HFFc6 (cell line): ENCODE measurements around the gene BCAT1. TPM values are rescaled to one million over a fixed set of nuclear protein-coding genes. Genes with fewer than 3 reads are reported as not detected.
A peak's percentile ranks its signal among the peaks of the same experiment; 100 is the strongest.

ENCODE experiments used
- DNase-seq: peaks from one replicate; pipeline ENCODE4 v3.0.0-alpha.2; 2018
- H3K27ac Mint-ChIP-seq: 2 replicates; pipeline ENCODE4 v1.8.0; 2020; ENCODE audit warnings: mild to moderate bottlenecking, mixed read lengths
- H3K27me3 Mint-ChIP-seq: 2 replicates; pipeline ENCODE4 v1.8.0; 2021; ENCODE audit warnings: mild to moderate bottlenecking, moderate library complexity, mixed read lengths; ENCODE audit not compliant: insufficient read depth
- H3K36me3 Mint-ChIP-seq: 2 replicates; pipeline ENCODE4 v1.8.0; 2021; ENCODE audit warnings: low read depth, mixed read lengths
- H3K4me1 Mint-ChIP-seq: 2 replicates; pipeline ENCODE4 v1.8.0; 2020; ENCODE audit warnings: low read depth, mixed read lengths
- H3K4me3 Mint-ChIP-seq: 2 replicates; pipeline ENCODE4 v1.8.0; 2020; ENCODE audit warnings: mild to moderate bottlenecking, moderate library complexity, mixed read lengths
- H3K9me3 Mint-ChIP-seq: 2 replicates; pipeline ENCODE4 v1.8.0; 2020; ENCODE audit warnings: mild to moderate bottlenecking, mixed read lengths
- CTCF ChIP-seq: fragments of 200-600 bp; sonication (generic); IDR thresholded peaks from 2 replicates; pipeline ENCODE4 v1.5.0; 2021; ENCODE audit warnings: antibody characterized with exemption, mild to moderate bottlenecking
- total RNA-seq, 6 experiments: library from RNA; stranded (reverse); fragmentation: NEBNext Ultra II Directional; extraction: Animal tissue kit (Norgen Biotek cat#: 25700); gene quantifications; 2 replicates in 1 of 6; 3 replicates in 5 of 6; pipeline ENCODE4 v1.2.3, GENCODE V29; 2021

Gene BCAT1
- total RNA-seq, 6 experiments from 2014 or later = 156 to 180 (median 173) TPM

GRCh38 chr12:24903329-24904088, 45.4 kb downstream of the BCAT1 start:
- H3K27me3 Mint-ChIP-seq = peaks cover 2% of the 10 kb centered on the region
- no peaks in the 10 kb centered on the region for H3K9me3 Mint-ChIP-seq
- peak overlapping the region; percentile 99 for H3K4me3 Mint-ChIP-seq
- no peak for DNase-seq
- no peak for TF ChIP-seq CTCF
- H3K4me1 Mint-ChIP-seq = peaks cover 46% of the 10 kb centered on the region
- H3K36me3 Mint-ChIP-seq = peaks cover 14% of the 10 kb centered on the region
- H3K27ac Mint-ChIP-seq = peak overlapping the region; percentile 99

GRCh38 chr12:24902511-24903328, 46.2 kb downstream of the BCAT1 start:
- H3K36me3 Mint-ChIP-seq = peaks cover 14% of the 10 kb centered on the region
- TF ChIP-seq CTCF = no peak
- peak overlapping the region; percentile 99 for H3K4me3 Mint-ChIP-seq
- no peaks in the 10 kb centered on the region for H3K9me3 Mint-ChIP-seq
- DNase-seq = peak; percentile 55
- H3K27me3 Mint-ChIP-seq = peaks cover 2% of the 10 kb centered on the region
- H3K27ac Mint-ChIP-seq = peak overlapping the region; percentile 99
- H3K4me1 Mint-ChIP-seq = peaks cover 54% of the 10 kb centered on the region

GRCh38 chr12:24901576-24902461, 47.1 kb downstream of the BCAT1 start:
- Mint-ChIP-seq H3K27me3 (peaks cover 2% of the 10 kb centered on the region), H3K4me3 (peak overlapping the region; percentile 99), H3K9me3 (no peaks in the 10 kb centered on the region)

GRCh38 chr12:24900196-24900595, 48.7 kb downstream of the BCAT1 start:
- Mint-ChIP-seq H3K36me3 (peaks cover 18% of the 10 kb centered on the region), H3K27ac (peak overlapping the region; percentile 99), H3K9me3 (no peaks in the 10 kb centered on the region), H3K4me3 (no peak overlapping the region; the same call in 1 of the 2 replicates), H3K27me3 (peaks cover 2% of the 10 kb centered on the region), H3K4me1 (peaks cover 78% of the 10 kb centered on the region)
- DNase-seq = no peak
- TF ChIP-seq CTCF = no peak

More at GRCh38 chr12:24901576-24902461, 47.1 kb downstream of the BCAT1 start:
- Mint-ChIP-seq H3K4me1 (peaks cover 61% of the 10 kb centered on the region), H3K36me3 (peaks cover 17% of the 10 kb centered on the region), H3K27ac (peak overlapping the region; percentile 99)
- no peak for DNase-seq
- no peak for TF ChIP-seq CTCF

- TF ChIP-seq CTCF = no peak
- Mint-ChIP-seq H3K4me3 (no peak overlapping the region; the same call in 1 of the 2 replicates), H3K9me3 (no peaks in the 10 kb centered on the region), H3K36me3 (peaks cover 19% of the 10 kb centered on the region), H3K27me3 (peaks cover 2% of the 10 kb centered on the region), H3K4me1 (peaks cover 84% of the 10 kb centered on the region), H3K27ac (peak overlapping the region; percentile 71)
- no peak for DNase-seq
Observed at GRCh38 chr12:24899503-24900075, 49.3 kb downstream of the BCAT1 start.
